ENCODE results near the gene FOXS1.

Gene FOXS1

DNA sequence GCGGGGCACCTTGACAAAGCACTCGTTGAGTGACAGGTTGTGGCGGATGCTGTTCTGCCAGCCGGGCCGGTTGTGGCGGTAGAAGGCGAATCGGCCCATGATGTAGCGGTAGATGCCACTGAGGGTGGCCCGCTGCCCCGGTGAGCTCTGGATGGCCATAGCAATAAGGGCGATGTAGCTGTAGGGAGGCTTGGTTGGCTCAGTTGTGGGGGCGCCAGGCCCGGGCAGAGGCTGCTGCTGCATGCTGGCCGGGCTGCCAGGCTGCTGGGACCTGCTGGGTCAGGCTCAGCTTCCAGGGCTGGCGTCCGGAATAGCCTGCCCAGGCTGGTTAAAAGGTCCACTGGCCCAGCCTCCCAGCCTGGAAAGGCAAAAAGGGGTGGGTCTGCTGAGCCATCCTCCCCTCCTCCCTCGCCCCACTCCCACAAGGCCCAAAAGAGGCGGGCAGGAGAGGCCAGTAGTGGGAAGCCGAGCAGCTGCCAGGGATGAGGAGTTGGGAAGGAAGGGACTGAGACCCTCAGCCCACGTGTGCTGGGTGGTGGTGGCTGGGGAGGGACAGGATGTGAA, at the start of gene FOXS1:
TSS of gene FOXS1 (minus strand) at position 305 of the 564 bp plus-strand sequence. CDS start at position 243, 62 bp downstream.
- no peak for DNase-seq

DNA sequence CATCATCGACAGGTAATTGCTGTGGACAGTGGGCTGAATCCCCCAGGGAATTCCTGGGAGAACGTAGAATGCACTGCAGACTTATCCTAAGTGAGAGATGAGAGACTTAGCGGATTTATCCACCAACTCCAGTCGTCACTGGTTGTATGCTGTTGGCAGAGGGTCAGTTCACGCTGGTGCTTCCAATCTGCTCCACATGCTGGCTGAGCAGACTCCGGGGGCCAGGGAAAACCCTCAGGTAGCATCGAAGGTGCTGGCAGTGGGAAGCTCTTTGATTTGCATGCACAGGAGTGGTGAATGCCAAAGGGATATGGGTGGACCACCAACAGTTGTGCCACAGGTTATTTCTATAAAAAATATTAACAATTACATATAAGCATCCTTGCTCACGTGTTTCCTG, 45.2 kb upstream of the FOXS1 start:
- no peak for DNase-seq

DNA sequence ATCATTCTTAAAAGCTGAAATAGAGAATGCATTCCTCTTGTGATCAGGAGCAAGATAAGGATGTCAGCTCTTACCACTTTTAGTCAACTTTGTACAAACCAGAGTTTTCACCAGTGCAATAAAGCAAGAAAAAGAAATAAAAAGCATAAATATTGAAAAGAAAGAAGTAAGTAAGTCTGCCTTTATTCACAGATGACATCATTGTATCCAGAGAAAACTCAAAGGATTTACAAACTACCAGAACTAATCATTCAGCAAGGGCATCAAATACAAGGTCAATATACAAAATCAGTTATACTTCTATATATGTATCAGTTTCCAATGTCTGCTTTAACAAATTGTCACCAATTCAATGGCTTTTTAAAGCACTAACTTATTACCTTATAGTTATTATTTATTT, 38.4 kb upstream of the FOXS1 start:
- no peak for DNase-seq

DNA sequence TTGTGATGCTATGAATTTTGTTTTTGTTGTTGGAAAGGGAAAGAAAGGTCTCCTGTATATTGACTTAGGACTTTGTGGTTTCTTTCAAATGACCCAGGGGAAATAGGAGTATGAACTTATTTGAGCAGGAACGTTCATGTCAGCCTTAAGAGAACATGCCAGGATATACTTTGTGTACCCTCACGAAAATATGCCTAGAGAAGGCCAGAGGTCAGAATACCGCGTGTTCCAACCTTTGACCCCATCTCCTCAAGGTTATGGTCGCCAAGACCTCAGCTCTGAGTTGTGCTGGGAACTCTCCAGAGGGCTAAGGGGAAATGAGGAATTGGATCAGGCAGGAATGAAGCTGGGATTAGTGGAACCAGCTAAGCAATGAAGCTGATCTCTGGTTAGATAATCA, 36.5 kb upstream of the FOXS1 start:
- no peak for DNase-seq

DNA sequence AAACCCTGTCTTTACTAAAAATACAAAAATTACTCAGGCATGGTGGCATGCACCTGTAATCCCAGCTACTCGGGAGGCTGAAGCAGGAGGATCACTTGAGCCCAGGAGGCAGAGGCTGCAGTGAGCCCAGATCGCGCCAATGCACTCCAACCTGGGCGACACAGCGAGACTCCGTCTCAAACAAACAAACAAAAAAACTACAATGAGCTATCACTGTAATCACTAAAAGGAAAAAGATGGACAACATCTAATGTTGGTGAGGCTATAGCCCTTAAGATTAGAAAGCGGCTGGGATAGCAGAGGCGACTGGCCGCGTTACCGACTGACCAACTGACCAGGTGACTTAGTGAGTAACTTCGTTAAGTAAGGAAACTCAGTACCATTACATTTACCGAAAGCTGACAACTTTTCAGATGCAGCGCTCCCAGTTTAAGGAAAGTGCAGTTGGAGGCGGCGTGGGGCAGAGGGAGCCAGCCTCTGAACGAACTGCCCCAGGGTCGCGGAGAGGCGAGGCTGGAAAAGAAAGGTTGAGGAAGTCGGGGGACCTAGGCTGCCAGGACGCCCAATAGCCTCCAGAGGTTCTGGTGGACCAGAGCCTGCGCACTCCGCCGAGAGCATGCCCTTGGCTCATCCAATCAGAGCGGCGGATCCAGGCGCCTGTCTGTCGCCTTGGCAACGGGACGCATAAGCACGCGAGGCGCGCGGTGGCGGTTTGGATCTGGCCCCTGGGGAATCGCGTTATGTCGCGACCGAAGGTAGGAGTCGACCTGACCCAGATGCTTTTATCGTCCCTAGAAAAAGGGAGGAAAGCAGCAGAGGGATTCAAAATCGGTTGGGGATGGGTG, 34.0 kb upstream of the FOXS1 start:
- peak; percentile 91 for DNase-seq

DNA sequence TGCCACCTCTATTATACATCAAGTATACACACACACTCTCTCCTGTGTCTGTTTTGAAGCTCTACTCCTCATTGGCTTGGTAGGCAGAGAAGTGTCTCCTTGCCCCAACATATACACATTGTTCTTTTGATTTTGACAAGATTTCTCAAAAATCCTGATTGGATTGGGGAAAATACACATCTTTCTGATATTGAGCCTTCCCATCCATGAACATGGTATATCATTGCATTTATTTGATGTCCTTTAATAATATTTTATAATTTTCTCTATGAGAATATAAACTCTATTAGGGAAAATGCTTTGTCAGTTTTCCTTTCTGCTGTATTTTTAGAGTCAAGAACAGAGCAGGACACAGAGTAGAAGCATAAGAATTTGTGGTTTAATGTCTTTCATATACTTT, 32.3 kb upstream of the FOXS1 start:
- DNase-seq: no peak

DNA sequence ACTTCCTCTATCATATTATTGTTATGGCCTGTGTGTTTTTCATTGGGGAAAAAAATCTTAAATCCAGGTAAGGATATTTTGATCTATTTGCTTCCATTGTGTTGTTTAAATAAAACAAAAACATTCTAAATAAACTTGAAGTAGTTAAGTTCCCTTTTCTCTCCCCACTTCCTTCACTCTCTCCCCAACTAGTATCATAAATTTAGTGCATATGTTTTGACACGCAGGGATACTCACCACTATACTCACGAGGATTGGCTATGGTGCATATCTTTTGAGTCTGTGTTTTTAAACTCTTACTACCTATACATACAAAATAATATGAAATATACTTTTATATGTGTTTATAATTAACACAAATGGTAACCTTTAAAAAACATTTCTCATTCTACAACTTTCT, 30.3 kb upstream of the FOXS1 start:
- DNase-seq: no peak

DNA sequence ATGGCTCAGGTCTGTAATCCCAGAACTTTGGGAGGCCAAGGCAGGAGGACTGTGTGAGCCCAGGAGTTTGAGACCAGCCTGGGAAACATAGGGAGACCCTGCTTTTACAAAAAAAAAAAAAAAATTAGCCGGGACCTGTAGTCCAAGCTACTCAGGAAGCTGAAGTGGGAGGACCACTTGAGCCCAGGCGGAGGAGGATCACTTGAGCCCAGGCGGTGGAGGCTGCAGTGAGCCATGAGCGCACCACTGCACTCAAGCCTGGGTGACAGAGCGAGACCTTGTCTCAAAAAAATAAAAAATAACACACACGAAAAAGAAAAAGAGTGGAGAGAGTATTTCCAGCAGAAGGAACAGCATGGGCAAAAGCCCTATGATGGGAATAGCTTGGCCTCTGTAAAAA, 27.0 kb upstream of the FOXS1 start:
- DNase-seq: no peak

DNA sequence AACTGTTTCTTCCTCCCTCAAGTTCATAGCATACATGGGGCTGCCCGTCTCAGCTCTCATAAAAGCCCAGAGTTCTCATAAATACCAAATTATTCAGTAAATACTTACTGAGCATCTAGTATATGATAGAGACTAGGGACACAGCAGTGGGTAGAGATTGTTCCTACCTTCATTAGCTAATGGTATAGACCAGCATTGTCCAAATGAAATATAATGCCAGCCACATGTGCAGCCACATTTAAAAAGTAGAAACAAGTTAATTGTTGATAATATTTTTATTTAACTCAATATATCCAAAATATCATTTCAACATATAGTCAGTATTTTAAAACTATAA, 26.2 kb upstream of the FOXS1 start:
- no peak for DNase-seq

DNA sequence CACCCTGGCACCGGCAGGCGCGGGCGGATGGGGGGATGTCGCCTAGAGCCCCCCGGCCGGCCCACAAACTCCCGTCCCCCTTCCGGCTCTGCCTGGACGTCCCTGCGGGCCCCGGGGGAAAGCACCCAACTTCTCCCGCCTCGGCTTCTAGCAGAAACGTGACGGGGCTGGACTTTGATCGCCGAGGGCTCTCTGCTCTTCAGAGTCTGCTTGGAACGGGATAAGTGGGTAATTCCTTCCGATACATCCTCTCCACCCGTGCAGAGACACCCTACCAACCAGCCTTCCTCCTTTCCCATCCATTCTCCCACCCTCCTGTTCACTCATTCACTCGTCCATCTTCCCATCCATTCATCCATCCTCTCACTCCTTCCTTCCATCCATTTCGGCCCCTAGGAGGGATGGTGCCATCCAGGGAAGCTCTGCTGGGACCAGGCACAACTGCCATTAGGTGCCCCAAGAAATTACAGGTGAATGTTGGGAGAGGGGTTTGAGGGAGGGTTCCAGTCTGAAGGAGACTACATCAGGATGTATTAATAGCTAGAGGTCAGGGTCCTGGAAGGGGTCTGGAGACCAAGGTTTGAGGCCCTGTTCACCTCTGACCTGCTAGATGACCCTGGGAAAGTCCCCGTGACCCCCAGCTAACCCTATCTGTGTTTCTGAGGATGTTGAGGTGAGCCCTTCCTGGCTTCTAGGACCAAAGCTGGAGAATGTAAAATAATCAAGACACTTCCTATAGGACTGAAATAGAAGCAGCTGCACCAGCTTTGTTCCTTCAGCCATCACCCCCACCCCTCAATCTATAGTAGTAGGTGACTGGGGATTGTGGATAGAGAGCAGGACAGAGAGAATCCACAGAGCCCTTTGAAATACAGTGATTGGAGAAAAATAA, 25.6 kb upstream of the FOXS1 start:
- DNase-seq: no peak

DNA sequence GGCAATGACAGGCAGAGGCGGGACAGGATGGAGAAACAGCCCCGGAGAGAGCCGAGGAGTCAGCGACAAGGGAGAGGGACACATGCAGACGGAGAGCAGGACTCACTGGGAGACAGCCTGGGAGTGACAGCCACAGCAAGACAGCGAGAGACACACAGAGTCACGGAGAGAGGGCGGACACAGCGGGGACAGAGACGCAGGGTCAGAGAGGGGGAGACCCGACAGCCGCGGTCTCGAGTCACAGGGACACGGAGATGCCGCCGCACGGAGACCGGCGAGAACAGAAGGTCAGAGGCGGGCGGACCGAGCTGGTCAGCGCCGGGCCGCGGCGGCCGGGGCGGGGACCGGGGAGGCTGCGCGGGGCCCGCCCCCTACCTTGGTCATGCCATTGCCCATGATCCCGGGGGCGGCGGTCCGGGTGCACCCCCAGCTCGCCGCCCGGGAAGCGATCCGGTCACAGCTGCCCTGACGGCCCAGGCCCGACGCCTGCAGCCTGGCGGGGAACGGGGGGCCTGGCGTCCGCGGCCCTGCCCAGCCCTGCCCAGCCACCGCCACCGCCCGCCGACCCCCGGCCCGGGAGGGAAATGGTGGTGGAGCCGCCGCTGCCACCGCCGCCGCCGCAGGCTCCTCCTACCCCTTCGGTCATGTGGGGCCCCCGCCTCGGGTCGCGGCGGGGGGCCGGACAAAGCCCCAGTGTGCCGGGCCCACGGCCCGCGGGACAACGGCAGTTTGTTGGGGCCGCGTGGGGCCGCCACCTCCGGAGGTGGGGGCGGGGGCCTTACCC, 24.7 kb upstream of the FOXS1 start, which contains the start of the genes DUSP15 and TTLL9:
TSS of gene DUSP15 (minus strand) at position 586 of the 784 bp plus-strand sequence. CDS start at position 396, 190 bp downstream.
TSS of gene TTLL9 (plus strand) at position 693 of the 784 bp plus-strand sequence. CDS start 493 bp downstream, outside the sequence.
- no peak for DNase-seq

DNA sequence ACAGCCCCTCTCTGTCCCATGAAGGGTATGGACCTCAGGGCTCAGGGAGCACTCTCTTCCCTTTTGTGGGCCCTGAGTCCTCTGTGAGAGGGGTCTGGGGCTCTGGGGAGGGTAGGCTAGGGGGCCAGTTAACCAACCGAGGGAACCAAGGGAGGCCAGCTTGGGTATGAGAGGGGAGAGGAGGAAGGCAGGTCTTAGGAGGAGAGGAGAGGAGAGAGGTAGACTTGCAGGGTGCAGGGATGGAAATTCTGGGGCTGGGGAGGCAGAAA, 24.2 kb upstream of the FOXS1 start:
- no peak for DNase-seq

DNA sequence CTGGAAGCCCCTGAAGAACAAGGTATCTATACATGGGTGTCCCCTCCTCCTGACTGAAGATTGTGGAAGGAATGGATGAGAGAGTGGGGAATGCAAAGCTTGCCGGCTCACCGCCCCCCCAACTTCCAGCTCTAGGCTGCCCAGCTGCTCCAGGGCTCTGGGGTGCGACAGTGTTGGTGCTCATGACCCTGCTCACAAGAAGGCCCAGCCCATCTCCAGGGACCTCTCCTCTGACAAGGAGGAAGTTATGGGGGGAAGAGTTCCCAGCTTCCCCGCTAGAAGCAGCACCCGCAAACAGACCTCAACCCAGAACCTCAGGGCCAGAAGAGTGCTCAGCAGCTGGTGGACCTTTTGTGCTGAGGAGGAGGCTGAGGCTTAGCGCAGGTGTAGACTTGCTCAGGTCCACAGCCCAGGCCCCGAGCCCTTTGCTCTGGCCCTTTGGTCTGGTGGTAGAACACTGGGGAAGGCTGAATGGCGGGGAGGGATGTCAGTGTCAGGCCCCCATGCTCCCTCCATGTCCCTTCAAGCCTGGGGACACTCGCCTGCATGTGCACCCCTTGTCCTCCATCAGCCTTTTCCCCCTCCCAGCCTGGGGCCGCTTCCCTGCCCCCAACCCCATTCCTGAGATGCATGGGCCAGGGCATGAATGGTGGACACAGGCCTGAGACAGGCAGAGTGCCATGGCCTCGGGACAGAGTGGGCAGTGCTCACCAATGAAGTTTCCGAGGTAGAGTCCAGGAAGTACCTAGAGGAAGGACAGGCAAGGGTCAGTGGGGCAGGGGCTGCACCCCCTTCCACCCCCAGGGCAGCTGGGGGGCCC, 23.7 kb upstream of the FOXS1 start:
- no peak for DNase-seq

DNA sequence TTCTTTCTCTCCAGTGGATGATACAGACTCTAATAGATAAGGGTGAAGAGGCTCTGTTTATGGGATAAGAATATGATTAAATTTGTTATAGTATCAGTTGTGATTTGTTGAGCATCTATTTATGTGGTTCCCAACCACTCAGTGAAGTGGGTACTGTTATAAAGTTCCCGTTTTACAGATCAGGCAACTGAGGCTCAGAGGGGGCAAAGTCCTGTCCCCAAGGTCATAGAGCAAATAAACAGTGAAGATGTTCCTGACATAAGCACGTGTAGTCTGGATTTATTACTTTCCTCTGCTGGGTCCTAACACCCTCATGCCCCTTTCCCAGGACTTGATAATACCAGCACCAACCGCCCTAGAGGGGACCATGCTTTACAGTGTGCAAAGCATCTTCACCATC, 20.8 kb upstream of the FOXS1 start:
- DNase-seq: no peak

DNA sequence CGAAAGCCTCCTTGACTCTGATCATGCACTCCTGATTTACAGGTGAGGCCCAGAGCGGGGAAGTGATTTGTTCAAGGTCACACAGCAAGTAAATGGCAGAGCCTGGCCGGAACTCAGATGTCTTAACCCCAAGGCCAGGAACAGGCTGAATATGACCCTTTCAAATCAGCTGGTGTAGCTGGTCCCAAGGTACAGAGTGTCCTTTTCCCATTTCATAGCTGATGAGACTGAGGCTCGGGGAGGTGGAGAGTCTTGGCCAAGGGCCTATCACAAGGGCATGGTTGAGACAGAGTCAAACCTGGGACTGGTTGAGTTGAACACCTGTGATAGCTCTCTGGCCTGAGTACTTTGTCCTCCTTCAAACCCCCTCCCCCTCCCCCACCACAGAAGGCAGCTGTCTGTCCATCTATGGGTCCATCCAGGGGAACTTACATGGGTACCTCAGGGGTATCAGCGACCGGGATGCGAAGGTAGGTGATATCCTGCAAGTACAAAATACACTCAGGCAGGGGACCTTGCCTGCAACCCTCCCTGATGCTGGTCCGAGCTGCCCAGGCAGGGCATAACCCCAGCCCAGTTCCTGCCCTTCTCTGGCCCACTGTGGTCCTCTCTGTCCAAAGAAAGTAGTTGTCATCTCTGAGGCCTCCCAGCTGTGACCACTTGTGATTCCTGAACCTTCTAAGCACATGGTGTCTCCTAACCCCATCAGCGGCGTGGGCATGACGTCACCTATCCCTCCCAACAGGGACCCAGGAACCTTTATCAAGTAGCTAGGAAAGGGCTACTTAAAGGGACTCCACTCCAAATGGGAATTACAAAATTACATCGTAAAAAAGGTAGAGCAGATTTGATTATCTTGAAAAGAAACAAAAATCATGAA, 19.4 kb upstream of the FOXS1 start:
- no peak for DNase-seq

DNA sequence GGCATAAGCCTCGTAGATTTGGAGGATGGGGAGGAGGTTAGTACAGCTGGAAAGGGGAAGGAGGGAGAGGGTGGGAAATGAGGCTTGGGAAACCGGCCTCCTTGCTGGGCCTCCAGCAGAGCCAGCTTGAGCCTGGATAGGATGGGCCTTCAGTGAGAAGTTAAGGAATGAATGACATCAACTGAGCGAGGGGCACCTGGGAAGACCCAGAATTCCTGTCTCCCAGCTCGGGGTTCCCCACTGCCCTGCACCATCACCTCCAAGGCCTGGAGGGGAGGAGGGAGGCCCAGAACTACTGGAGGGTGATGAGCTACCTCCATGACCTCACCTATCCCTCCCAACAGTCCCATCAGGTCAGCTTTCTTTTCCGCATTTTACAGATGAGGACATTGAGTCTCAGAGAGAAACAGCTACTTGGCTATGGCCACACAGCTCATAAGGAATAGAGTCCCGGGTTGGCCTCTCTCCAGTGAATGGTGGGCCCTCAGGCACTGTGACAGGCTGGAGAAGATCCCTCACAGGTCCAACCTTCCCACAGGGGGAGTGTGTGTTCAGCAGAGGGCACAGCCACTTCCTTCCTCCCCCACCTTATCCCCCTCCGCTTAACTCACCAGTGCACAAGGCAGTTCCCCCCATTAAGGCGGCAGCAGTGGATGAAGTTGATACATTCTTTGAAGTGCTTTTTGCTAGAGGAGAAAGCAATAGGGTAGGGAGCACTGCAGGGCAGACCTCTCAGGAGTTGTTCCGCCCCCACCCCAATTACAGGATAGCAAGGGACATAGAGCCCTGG, 18.1 kb upstream of the FOXS1 start:
- DNase-seq: no peak

DNA sequence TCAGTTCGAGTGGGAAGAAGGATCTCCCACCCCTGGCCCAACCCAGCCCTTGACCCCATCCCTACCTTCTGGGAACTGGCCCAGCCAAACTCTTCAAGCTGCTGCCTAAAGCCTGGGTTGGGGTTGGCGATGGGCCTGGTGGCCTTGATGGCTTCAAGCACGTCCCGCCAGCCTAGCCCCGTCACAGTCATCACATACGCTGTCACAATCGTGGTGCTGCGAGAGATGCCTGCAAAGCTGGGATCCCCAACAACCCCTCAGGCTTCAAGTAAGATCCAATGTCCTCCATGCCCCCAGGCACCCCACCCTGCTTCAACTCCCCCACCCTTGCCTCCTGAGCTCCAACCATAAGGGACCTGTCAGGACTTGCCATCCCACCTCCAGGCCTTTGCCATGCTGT, 17.1 kb upstream of the FOXS1 start:
- no peak for DNase-seq

DNA sequence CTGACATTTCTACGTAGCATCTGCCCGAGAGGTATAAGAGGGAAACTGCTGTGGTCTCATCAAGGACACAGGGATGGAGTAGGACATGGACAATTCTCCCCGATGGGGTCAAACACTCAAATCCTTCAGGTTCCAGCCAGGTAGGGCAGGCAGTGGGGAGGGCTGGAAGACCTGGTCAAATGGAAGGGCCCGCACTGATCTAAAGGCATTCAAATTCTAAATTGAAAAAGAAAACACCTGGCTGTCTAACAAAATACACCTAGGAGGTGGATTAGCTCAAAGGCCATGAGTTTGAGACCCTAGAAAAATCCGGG, 16.7 kb upstream of the FOXS1 start:
- no peak for DNase-seq

DNA sequence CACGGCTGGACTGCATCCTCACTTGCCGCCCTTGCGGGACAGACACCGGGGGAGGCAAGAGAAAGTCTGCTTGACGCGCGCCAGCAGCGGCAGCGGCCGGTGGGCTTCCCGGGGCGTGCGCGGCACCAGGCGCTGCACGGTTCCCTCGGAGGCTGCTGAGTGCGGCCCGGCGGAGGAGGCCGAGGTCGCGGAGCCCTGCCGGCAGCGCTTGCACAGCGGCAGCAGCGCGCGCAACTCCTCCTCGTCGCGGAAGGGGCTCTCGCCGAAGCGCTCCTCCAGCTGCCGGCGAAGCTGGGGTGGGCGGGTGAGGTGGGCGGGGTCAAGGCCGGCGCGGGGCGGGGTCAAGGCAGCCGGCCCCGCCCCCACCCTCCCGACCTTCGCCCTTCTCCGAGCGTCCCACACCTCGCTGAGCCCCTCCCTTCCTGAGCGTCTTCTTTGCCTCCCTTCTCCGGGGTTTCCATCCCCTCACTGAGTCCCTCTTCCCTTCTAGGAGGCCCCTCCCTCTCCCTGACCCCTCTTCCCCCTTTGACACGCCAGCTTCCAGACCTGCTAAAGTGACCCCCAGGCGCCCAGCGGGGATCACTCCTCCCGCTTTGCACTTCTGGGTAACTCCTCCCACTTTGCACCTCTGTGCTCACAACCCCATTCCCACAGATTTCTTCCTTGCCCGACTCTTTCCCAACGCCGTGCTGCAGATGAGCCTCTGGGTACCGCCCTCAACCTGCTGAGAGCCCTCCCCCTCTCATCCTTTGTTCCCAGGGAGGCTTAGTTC, 16.2 kb upstream of the FOXS1 start:
- DNase-seq: peak; percentile 82

DNA sequence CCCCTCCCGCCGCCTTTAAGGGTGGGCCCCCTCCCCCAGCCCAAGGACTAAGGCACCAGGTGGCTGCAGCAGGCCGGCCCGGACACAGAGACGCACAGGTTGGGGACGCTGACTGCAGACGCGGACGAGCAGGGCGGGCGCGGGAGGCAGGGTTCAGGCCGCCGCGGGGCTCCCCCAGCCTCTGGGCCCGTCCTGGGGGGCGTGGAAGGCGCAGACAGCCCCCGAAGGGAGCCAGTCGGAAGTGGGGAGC, 15.7 kb upstream of the FOXS1 start:
- no peak for DNase-seq

All from activated CD8-positive, alpha-beta memory T cell treated with anti-CD3 and anti-CD28 coated beads, Interleukin-2, amount 50 U/mL, for 48 hours (primary cell).